Measurements from ENCODE around the gene TMEM39B. TPM values are rescaled to one million over a fixed set of nuclear protein-coding genes. Genes with fewer than 3 reads are reported as not detected.
A peak's percentile ranks its signal among the peaks of the same experiment; 100 is the strongest.

The TMEM39B gene
- total RNA-seq, 1 experiment from 2014 or later: 18.8 TPM

- TF ChIP-seq ZSCAN18 (CRISPR knock-in tag; IDR thresholded peaks at IDR 0.05): no peak
- no peak for TF ChIP-seq ETV6 (CRISPR knock-in tag; IDR thresholded peaks at IDR 0.05)
- TF ChIP-seq PREB (CRISPR knock-in tag; IDR thresholded peaks at IDR 0.05; ENCODE audit: borderline replicate concordance): no peak
These were observed 66.2 kb downstream of the TMEM39B start (continued) for GRCh38 chr1:32138965-32139364.

- ChIA-PET POLR2A (interaction anchor here (0.5 to 0.8 kb wide), 3 partner anchors 11 to 854 kb away, joined by 3 to 5 read pairs (median 4); no protein-coding TSS in a partner anchor), CTCF (interaction anchor here (1.0 to 1.3 kb wide), 3 partner anchors 33 to 70 kb away, joined by 4 to 5 read pairs (median 4); partner anchors contain the start of gene TMEM39B)
- TF ChIP-seq ZNF532 (CRISPR knock-in tag; IDR thresholded peaks at IDR 0.05; ENCODE audit: borderline replicate concordance) (no peak), SOX15 (CRISPR knock-in tag; IDR thresholded peaks at IDR 0.05) (no peak), AFF4 (CRISPR knock-in tag; IDR thresholded peaks at IDR 0.05; ENCODE audit: borderline replicate concordance) (no peak), JUN (CRISPR knock-in tag; IDR thresholded peaks at IDR 0.05) (no peak), CREM (CRISPR knock-in tag; IDR thresholded peaks at IDR 0.05) (no peak), USF2 (CRISPR knock-in tag; IDR thresholded peaks at IDR 0.05) (no peak), MXD4 (CRISPR knock-in tag; IDR thresholded peaks at IDR 0.05; ENCODE audit: borderline replicate concordance) (no peak), E2F4 (CRISPR knock-in tag; IDR thresholded peaks at IDR 0.05; ENCODE audit: borderline replicate concordance, low read depth) (no peak), FOXJ3 (CRISPR knock-in tag; IDR thresholded peaks at IDR 0.05; ENCODE audit: borderline replicate concordance) (no peak), CDX4 (CRISPR knock-in tag; IDR thresholded peaks at IDR 0.05; ENCODE audit: borderline replicate concordance) (no peak), RORB (CRISPR knock-in tag; IDR thresholded peaks at IDR 0.05) (no peak), PRDM15 (CRISPR knock-in tag; IDR thresholded peaks at IDR 0.05) (no peak)
- Mint-ChIP-seq H3K27ac (no peak overlapping the region), H3K27me3 (ENCODE audit: low read depth) (no peaks in the 10 kb centered on the region), H3K36me3 (no peaks in the 10 kb centered on the region), H3K4me1 (no peaks in the 10 kb centered on the region), H3K4me3 (no peak overlapping the region), H3K9me3 (no peaks in the 10 kb centered on the region)
- DNase-seq (ENCODE audit: low spot score): no peak
- ATAC-seq: peak; percentile 30; the same call in 1 of the 2 replicates
These were observed 69.9 kb downstream of the TMEM39B start for GRCh38 chr1:32142446-32143301.
